Measurements from ENCODE around the gene RPL10.

RPL10 gene

DNA sequence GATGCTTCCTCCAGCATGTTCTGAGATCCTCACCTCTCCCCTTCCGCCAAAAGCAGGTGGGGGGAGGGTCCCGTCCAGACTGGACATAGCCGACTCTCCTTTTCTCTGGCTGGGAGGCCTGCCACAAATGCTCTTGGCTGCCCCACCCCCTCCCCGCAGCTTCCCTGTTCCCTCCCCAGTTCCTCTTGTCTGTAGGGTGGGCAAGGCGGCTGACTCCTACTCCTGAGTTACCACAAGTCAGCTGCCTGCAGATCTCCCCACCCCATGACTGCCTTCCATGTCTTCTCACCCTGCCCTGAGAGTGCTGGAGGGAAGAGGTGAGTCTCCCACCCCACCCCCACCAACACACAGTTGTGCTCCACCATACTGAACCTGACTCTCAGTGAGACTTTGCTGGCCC is 33.2 kb downstream of the RPL10 start:
- no peak for DNase-seq

DNA sequence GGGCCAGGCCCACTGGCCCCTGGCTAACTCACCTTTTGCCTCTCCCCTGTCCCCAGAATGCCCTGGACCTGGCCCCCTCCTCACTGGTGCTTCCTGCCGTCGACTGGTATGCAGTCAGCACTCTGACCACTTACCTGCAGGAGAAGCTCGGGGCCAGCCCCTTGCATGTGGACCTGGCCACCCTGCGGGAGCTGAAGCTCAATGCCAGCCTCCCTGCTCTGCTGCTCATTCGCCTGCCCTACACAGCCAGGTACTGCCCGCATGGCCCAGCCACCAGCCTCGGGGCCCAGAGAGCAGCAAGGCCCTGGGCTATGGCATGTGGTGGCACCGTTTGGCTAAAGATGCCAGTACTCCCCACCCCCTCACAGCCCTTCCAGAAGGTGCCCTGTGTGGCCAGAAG is 34.0 kb downstream of the RPL10 start:
- DNase-seq: no peak

DNA sequence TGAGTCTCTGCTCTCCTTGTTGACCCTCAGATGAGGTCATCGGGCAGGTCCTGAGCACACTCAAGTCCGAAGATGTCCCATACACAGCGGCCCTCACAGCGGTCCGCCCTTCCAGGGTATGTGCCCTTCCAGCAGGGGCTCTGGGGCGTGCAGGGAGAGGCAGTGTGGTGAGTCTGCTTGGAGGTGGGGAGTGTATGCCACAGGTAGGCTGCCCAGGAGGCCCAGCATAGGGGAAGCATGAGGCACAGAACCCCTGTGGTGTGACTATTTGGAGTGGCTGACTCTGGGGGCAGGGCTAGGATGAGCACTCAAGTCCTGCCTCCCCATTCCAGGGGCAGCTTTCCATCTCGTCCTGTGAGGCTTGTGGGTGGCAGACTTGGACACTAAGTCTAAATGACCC is 35.4 kb downstream of the RPL10 start:
- DNase-seq: no peak

DNA sequence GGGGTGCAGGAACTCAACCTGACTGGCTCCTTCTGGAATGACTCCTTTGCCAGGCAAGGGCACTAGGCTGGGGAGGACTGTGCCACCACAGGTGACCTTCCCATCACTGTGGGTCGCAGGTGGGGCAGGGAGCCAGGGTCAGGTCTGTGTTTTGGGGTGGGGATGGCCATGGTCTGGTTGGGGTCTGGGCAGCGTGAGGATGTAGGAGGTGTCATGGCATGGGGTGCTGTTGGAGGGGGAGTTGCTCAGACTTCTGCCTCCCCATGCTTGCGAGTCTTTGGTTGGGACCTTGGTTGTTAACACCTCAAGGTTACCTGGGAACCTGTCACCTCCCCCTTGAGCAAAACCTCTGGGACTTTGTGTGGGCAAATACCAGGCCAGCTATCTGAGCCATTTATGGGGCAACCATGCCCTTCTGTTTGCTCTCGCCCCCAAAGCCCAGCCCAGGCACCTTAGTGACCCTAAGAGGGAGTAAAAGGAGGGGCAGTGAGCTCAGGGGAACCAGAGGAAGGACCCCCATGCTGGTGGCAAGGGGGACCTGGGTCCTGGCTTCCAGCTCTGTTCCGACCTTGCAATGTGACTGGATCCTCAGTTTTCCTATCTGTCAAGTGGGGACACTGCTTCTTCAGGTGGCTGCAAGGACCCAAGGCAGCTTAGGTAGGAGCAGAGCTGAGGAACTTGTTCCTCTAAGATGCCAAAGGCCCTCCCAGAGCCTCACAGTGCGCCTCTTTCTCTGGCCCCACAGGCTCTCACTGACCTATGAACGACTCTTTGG is 36.4 kb downstream of the RPL10 start:
- DNase-seq: no peak

DNA sequence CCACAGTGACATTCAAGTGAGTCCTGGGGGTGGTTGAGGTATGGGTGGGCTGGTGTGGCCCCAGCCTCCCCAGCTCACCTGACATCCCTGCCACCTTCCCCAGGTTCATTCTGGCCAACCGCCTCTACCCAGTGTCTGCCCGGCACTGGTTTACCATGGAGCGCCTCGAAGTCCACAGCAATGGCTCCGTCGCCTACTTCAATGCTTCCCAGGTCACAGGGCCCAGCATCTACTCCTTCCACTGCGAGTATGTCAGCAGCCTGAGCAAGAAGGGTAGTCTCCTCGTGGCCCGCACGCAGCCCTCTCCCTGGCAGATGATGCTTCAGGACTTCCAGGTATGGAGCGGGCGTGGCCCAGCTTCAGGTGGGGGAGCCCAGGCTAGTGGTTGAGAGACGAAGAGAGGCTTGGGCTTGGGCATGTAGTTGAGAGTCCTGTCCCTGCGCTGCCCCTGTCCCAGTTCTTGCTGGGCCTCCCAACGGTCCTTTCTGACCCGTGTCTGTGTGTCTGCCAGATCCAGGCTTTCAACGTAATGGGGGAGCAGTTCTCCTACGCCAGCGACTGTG is 37.1 kb downstream of the RPL10 start:
- no peak for DNase-seq

DNA sequence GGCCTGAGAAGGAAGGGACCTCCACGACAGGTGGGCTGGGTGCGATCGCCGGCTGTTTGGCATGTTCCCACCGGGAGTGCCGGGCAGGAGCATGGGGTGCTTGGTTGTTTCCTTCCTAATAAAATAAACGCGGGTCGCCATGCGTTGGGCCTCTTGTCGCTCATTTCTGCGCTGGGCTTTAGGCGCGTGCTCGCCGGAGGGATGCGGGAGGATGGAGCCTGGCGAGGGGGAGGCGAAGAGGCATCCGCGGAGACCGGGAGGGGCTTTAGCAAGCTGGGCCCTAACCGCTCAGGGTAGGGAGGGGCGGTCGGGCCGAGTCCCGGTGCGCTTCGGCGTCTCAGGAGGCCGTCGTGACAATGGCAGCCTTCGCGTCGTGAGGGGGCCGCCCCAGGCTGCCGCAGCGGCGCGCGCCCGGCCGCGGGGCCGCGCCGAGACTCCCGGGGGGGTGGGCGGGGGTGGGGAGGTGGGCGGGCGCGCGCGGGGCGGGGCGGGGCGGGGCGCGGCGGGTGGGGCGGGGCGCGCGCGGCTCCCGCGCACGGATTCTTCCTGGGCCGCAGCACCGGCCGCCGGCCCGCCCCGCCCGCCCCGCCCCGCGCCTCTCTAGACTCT is 38.3 kb downstream of the RPL10 start:
- DNase-seq: no peak

DNA sequence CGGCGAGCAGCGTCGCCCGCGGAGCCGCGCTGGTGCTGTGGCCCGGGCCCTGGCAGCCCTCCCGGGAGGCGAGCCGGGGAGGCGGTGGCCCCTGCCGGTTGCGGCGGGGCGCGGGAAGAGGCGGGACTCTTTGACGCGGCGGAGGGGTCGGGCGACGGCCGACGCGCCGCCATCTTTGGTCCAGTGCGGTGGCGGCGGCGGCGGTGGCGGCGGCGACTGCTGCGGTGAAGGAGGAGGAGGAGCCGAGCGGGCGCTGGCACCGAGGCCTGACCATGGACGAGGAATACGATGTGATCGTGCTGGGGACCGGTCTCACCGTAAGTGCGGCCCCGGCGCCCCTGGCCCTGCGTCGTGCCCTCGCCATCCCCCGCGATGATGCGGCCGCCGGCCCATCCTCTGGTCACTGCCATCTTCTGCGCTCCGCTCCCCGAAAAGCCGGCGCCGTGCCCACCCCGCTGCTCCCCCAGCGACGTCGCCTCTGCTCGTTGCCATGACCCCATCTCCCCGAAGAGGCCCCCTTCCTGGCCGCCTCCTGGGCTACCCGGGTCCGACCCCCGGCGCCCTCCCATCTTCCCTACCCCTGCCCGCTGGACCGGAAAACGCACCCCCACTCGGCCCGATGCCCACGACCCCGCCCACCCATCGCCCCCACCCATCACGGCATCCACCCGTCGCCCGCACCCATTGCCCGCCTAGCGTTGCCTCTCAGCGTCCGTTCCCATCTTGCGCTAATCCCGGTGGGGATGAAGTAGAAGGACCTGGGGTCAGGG is 39.0 kb downstream of the RPL10 start, which contains the start of gene GDI1:
Gene GDI1 (plus strand): TSS at position 172 of the 770 bp plus-strand sequence. CDS start 101 bp downstream, at position 273.
- no peak for DNase-seq

DNA sequence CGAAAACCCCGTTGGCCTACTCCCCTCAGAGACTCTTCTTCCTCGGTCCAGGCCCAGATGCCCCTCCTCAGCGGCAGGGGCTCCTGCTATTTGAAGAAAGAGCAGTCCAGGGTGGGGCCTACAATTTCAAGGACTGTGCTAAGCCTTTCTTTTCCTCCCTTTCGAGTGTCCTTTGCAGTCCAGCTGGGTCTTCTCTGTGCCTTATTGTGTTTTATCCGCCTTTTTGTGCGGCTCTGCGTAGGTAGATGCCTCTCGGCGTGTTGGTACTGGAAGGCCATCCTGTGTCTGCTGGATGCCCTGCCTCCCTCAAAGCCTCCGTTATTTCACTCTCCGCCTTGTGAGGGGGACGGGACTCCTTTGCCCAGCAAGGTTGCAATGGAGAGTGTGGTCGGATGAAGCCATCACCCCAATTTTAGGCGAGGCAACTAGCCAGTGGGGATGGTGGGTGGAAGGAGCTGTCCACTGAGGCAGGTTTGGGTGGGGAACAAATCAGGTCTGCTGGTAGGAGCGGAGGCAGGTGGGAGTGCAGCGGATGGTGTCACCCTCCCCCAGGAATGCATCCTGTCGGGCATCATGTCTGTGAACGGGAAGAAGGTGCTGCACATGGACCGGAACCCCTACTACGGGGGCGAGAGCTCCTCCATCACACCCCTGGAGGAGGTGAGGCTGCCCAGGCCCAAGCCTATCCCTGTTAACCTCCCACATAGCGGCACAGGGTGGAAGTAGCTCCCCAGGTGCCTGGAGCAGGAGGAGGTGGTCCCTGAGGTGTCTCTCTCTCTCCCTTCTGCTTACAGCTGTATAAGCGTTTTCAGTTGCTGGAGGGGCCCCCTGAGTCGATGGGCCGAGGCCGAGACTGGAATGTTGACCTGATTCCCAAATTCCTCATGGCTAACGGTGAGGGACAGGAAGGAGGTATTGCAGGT is 40.1 kb downstream of the RPL10 start:
- DNase-seq: no peak

DNA sequence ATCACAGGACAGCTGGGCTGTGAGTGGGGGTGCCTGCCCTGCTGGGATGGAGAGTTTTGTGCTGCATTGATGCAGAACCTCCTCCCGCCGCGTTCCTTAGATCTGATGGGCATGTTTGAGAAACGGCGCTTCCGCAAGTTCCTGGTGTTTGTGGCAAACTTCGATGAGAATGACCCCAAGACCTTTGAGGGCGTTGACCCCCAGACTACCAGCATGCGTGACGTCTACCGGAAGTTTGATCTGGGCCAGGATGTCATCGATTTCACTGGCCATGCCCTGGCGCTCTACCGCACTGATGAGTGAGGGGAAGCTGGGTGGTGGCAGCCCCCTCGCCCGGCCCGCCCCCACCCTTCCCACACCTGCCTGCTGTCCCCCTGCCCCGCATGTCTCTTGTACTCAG is 41.7 kb downstream of the RPL10 start:
- no peak for DNase-seq

DNA sequence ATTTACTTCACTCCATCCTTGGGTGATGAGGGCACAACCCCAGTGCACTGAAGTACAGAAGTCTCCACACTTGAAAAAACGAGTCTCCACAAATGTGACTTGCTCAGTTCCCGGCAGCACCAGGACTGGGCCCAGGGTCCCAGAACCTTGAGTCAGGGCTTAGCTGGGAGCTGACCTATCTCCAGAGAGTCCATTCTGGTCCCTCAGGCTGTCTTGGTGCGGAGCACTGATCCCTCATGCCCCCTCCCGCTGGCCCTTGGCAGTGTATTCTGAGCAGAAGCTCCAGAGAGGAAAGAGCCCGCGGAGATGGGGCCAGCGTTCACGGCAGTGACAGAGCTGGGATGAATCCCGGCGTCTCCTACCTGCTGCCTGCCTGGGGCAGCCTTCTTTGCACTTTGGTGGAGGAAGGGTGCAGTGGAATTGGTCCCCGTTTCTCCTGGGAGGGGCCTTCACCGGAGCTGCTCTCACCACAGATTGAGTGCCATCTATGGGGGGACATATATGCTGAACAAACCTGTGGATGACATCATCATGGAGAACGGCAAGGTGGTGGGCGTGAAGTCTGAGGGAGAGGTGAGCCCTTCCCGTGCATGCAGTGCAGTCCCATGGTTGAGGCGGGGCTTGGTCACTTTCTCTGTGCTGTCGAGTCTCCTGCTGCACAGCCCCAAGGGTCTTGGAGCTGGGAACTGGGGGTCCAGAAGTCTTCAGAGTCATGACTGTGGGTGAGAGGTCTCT is 42.6 kb downstream of the RPL10 start:
- no peak for DNase-seq

DNA sequence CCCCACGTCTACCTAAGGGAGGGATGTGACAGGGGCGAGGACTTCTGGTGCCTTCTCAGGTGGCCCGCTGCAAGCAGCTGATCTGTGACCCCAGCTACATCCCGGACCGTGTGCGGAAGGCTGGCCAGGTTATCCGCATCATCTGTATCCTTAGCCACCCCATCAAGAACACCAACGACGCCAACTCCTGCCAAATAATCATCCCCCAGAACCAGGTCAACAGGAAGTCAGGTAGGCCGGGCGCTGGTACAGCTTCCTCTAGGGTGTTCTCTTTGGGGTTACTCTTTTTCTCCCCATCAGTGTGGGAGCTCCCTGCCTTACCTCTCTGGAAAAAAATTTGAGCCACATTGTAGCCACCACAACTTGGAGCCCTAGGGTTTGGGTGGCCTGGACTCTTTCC is 43.4 kb downstream of the RPL10 start:
- no peak for DNase-seq

DNA sequence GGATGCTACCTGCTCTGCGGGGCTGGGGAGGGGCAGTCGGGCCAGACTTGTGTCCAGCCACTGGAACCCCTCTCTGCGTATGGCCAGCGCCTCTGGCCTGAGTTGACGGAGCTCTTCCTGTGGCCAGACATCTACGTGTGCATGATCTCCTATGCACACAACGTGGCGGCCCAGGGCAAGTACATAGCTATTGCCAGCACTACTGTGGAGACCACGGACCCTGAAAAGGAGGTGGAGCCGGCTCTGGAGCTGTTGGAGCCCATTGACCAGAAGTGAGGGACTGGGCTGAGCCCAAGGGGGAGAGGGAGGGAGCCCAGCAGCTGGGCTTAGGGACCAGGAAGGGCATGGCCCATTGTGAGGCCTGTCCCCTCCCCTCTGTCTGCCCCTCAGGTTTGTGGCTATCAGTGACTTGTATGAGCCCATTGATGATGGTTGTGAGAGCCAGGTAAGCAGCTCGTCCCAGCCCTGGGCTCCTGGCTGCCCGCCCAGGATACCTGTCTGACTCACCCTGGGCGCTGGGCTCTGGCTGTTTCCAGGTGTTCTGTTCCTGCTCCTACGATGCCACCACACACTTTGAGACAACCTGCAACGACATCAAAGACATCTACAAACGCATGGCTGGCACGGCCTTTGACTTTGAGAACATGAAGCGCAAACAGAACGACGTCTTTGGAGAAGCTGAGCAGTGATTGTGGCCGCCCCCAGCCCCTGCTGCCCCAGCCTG is 44.0 kb downstream of the RPL10 start:
- no peak for DNase-seq

DNA sequence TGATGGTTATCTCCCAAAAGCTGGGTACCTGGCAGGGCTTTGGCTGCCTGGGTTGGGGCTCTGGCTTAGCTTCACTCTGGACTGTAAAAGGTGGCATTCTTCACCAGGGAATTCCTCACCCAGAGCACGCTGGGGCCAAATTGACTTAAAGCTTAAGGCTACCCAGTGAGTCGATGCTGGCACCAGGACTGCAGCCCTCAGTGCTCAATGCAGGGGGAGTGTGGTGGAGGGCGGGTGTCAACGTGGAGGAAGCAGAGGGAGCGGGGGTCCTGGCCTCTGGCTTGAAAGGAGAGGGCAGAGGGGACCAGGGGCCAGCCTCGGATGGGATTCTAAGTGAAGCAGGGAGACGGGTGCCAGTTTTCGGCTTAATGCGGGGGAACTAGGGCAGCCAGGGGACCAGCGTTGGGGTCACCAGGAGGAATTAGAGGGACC is 45.3 kb downstream of the RPL10 start:
- no peak for DNase-seq

DNA sequence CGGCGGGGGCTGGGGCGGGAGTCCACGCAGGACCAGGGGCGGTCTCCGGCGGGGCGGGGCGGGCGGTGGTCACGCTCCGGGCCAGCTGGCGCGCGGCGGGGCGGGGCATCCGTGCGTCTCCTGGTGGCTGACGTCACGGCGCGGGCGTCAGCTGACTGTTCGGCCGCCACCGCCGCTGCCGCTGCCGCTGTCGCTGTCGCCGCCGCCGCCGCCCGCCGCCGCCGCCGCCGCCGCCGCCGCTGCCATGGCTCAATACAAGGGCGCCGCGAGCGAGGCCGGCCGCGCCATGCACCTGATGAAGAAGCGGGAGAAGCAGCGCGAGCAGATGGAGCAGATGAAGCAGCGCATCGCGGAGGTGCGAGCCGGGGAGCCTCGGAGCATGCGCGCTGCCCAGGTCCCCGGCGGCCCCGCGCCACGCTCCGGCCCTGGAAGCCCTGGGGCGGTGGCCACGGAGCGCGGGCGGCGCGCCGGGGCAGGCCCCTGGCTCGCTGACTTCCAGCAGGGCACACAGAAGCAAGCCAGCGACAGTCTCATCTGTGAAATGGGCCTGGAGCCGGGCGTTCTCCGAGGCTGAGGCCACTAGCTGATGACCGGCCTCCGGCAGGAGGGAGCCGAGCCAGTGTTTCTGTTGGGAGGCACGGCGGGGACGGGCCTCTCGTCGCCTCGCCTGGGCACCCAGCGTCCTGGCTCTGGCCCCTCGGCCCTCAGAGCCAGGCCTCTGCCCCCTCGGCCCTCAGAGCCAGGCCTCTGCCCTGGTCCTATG is 46.0 kb downstream of the RPL10 start, which contains the start of gene FAM50A:
Gene FAM50A (plus strand): TSS at position 150 of the 763 bp plus-strand sequence. CDS start 95 bp downstream, at position 245.
- DNase-seq: peak in 1 of 2 donors; percentile 47

DNA sequence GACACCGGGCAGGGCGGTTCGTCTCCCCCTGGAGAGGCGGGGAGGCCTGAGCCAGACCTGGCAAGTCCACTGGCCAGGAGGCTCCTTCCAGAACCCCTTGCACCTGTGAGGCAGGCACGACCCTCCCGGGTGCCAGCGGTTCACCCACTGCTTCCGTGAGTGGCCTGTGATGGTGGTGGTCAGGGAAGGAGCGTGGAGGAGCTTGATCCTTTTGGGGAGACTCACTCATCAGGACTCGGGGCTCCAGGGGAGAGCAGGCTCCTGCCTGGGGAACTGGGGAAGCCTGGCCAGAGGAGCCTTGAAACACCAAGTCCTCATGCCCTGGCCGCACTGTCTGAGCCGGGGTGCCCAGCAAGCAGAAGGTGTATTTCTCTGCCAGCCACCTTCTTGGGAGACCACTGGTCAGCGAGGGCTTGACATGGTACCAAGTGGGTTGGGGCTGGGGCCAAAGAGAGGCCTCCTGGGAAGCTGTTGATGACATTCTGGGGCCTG is 46.6 kb downstream of the RPL10 start:
- DNase-seq: no peak

DNA sequence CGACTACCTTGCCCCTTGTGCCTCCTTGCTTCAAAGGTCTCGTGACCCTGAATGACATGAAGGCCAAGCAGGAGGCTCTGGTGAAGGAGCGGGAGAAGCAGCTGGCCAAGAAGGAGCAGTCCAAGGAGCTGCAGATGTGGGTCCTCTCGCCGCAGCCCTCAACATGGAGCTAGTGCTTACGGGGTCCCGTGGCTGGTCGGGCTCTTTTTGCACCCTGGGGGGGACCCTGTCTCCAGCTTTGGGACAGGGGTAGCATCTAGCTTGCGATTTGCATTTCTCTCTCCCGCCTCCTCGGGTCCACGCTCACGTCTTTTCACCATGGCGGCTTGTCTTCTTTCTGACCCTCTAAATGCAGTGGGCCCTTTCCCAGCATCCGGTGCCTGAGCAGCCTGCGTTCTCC is 47.6 kb downstream of the RPL10 start:
- no peak for DNase-seq

DNA sequence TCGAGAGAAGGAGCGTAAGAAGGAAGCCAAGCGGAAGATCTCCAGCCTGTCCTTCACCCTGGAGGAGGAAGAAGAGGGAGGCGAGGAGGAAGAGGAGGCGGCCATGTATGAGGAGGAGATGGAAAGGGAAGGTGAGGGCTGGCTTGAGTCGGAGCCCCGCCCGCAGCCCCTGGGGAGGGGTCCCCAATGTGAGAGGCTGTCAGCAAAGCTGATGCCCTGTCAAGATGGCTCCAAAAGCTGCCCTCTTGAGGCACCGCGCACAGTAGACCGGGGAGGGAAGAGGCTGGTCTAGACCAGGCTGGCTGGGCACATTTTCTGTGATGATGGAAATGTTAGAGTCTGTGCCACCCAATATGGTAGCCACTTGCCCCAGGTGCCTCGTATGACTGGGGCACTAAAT is 48.3 kb downstream of the RPL10 start:
- no peak for DNase-seq

DNA sequence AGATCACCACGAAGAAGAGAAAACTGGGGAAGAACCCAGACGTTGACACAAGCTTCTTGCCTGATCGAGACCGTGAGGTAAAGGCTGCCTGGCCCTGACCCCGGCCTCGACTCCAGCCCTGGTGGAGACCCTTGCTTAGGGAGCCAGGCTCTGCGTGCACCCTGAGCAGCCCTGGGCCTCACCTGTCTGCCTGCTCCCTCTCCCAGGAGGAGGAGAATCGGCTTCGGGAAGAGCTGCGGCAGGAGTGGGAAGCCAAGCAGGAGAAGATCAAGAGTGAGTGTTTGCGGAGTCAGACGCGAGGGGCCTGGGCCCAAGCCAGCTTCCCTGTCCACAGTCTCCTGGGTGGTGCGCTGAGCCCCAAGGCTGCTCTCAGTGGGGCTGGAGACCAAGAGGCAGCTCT is 50.3 kb downstream of the RPL10 start:
- no peak for DNase-seq

DNA sequence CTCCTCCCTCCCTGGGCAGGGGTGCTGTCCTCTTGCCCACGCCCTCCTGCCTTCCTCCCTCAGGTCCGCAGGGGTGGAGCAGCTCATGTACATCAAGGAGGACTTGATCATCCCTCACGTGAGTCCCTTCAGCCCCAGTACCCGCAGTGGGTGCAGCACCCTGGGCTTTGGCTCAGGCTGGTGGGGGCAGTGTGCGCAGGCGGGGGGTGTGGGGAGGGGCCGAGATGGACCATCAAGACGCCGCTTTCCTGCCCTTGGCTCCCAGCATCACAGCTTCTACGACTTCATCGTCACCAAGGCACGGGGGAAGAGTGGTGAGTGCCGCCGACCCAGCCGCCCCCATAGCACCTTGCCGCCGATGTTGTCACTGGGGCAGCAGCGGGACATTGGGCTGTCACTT is 51.4 kb downstream of the RPL10 start:
- DNase-seq: no peak

DNA sequence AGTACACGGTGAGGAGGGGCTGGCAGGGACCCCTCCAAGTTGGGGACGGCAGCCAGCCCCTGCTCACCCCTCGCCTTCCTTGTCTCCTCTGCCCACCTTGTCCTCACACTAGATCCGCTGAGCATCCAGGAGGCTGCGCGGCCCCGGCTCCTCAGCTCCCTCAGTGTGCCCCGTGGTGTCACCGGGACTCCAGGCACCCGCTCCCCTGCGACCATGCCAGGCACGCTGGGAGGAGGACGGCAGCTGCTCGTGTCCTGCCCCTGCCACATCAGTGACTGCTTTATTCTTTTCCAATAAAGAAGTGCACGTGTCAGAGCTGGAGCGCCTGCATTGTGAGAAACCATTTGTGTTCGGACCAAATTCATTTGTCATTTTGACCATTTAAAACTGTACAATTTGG is 52.1 kb downstream of the RPL10 start:
- DNase-seq: no peak
